Cardiac muscle cell (in vitro differentiated cells and primary cell): Measurements from ENCODE around the gene GAL3ST2. TPM values are rescaled to one million over a fixed set of nuclear protein-coding genes. Genes with fewer than 3 reads are reported as not detected.

Experiments used
- DNase-seq, 2 donors: peaks; one replicate each; pipeline versions ENCODE4 v3.0.0 to v3.0.0-alpha.2; 2010 to 2017; ENCODE audit warnings: low read depth in 1 of 2, low spot score in 1 of 2
- H3K27ac ChIP-seq: fragments of 200-600 bp; sonication (generic); 2 replicates; pipeline ENCODE4 v1.5.1; 2016
- H3K27me3 ChIP-seq: fragments of 200-600 bp; sonication (generic); 2 replicates; pipeline ENCODE4 v1.6.0; 2016; ENCODE audit warnings: control low read depth
- H3K36me3 ChIP-seq: fragments of 200-600 bp; sonication (generic); 2 replicates; pipeline ENCODE4 v1.5.1; 2016; ENCODE audit warnings: control low read depth
- H3K4me1 ChIP-seq: fragments of 200-600 bp; sonication (generic); 2 replicates; pipeline ENCODE4 v1.8.1; 2017; ENCODE audit warnings: low read depth, mild to moderate bottlenecking, mixed run types
- H3K4me3 ChIP-seq: fragments of 200-600 bp; sonication (generic); 2 replicates; pipeline ENCODE4 v1.5.1; 2016; ENCODE audit warnings: mild to moderate bottlenecking
- H3K9me3 ChIP-seq: fragments of 200-600 bp; sonication (generic); 2 replicates; pipeline ENCODE4 v1.5.1; 2017; ENCODE audit warnings: low read depth, mild to moderate bottlenecking, control low read depth
- CTCF ChIP-seq: IDR thresholded peaks from 2 replicates; pipeline ENCODE4 v1.5.1; 2012; ENCODE audit warnings: low read depth, mild to moderate bottlenecking, low read length
- polyA plus RNA-seq: library from polyadenylated mRNA; unstranded; fragments of >200 nt; fragmentation: Nextera tagmentation; extraction: Ambion mirVana; gene quantifications from 2 replicates; pipeline ENCODE4 v1.2.1, GENCODE V29; 2016
- total RNA-seq: library from RNA; depleted of rRNA; stranded (reverse); fragments of >200 nt; gene quantifications from 2 replicates; pipeline ENCODE4 v1.2.3, GENCODE V29; 2016

The GAL3ST2 gene
- total and polyA plus RNA-seq, 2 experiments from 2014 or later, result 1.2 TPM; not detected in 1

DNA sequence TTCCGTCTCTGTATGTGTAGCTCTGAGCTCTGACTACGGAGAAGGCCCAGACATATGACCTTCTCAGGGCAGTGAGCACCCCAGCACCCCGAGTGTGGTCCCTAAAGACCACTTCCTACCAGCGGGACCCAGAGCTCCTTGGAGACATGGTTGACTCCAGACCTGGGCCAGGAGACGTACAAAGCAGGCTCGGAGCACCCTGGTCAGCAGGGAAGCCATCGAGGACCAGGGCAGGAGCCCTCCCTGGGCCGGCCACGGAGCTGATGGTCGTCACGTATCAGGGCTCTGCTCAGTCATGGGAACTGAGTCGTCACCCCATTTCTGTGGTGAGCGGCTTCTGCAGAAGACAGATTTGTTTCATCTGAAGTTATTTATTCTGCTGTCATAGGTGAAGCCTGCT lies 19.6 kb downstream of the GAL3ST2 start:
- TF ChIP-seq CTCF, result no peak
- no peak for DNase-seq

GRCh38 chr2:241796610-241797138 lies 20.1 kb downstream of the GAL3ST2 start:
- no peak for TF ChIP-seq CTCF
- no peak for DNase-seq
- H3K4me1 ChIP-seq, result no peaks in the 10 kb centered on the region
- H3K4me3 ChIP-seq, result no peak overlapping the region
- no peak overlapping the region for H3K27ac ChIP-seq
- no peaks in the 10 kb centered on the region for H3K36me3 ChIP-seq
- H3K27me3 ChIP-seq, result no peaks in the 10 kb centered on the region
- H3K9me3 ChIP-seq, result no peaks in the 10 kb centered on the region

More for the DNA sequence above, 19.6 kb downstream of the GAL3ST2 start:
- Histone ChIP-seq H3K36me3 (no peaks in the 10 kb centered on the region), H3K9me3 (no peaks in the 10 kb centered on the region), H3K4me1 (no peaks in the 10 kb centered on the region), H3K27me3 (no peaks in the 10 kb centered on the region), H3K4me3 (no peak overlapping the region), H3K27ac (no peak overlapping the region)

DNA sequence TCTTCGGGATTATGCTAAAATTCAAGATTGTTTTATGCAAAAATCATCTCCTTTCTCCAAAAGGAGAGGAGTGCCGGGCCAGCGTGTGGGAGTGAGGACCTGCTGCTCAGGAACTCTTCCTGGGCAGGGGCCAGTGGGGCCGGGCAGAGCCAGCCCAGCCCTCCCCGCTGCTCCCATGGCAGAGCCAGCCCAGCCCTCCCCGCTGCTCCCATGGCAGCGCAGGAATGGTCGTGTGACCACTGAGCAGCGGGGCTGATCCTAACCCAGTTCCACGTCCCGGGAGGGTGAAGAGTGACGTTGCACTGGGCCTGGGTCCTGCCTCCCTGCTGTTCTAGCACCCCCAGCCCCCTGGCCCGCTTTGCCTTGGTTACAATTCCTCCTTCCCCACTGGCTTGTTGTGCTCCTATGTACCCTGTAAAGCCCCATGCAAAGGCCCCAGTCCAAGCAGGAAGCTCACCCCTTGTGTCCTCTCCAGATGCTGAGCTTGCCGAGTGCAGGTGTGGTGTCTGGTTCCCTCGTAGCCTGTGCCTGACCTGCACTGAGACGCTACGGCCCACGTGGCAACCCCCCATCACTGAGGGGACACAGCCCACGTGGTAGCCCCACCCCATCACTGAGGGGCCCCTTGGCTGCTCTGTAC lies 20.9 kb downstream of the GAL3ST2 start:
- no peak for TF ChIP-seq CTCF
- H3K27me3 ChIP-seq, result no peaks in the 10 kb centered on the region
- no peaks in the 10 kb centered on the region for H3K9me3 ChIP-seq
- no peaks in the 10 kb centered on the region for H3K4me1 ChIP-seq
- H3K4me3 ChIP-seq, result no peak overlapping the region
- no peak for DNase-seq
- no peak overlapping the region for H3K27ac ChIP-seq
- no peaks in the 10 kb centered on the region for H3K36me3 ChIP-seq

- H3K4me1 ChIP-seq, result no peaks in the 10 kb centered on the region
- no peak for TF ChIP-seq CTCF
- H3K27ac ChIP-seq, result no peak overlapping the region
- H3K36me3 ChIP-seq, result no peaks in the 10 kb centered on the region
- no peaks in the 10 kb centered on the region for H3K9me3 ChIP-seq
- H3K4me3 ChIP-seq, result no peak overlapping the region
- DNase-seq, result no peak
- peaks cover 3% of the 10 kb centered on the region for H3K27me3 ChIP-seq
Observed at GRCh38 chr2:241798081-241798630, 21.5 kb downstream of the GAL3ST2 start.

DNA sequence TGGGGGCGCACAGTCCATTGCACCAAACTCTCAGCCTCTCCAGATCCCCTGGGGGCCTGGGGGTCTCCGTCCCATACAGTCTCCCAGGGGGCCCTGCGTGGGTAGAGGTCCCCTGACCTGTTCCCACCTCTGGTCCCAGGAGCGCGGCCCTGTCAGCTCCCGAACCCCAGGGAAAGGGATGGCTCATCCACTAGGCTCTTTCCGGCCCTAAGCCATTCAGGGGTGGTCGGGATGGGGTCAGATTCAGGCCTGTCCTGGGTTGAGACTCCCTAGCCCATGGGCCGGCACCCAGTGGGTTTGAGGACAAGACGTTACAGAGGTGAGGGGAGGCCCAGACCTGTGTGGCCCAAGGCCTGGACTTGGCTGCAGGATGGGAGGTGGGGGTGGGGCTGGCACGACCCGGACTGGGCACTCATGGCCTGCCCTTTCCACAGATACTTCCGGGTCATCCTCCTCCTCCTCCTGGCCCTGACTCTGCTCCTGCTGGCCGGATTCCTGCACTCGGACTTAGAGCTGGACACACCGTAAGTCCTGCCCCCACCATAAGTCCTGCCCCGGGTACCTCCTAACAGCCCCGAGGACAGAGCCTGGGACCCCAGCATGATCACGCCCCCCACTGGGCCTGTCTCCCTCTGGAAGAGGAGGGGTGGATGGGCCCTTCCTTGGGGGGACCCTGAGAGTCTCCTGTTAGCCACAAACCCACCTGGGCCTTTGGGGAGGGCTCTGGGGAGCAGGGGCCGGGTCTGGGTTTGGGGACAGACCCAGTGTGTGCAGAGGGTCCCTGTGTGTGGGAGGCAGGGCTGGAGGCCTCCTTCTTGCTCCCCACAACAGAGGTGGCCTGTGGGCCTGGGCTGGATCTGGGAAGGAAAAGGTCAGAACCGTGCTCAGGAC lies 22.3 kb downstream of the GAL3ST2 start:
- Histone ChIP-seq H3K27ac (no peak overlapping the region), H3K36me3 (no peaks in the 10 kb centered on the region), H3K27me3 (peaks cover 10% of the 10 kb centered on the region), H3K9me3 (no peaks in the 10 kb centered on the region), H3K4me1 (no peaks in the 10 kb centered on the region), H3K4me3 (no peak overlapping the region)
- DNase-seq, result no peak
- no peak for TF ChIP-seq CTCF
